ENCODE measurements around the gene FCGBP.
"Not testable (repeated sequence)": the region's sequence is repeated elsewhere in the genome, so short reads cannot be mapped to it uniquely, and the experiment has no call there.

GRCh38 chr19:39895096-39895495 is 39.3 kb downstream of the FCGBP start:
- not testable (repeated sequence) for TF ChIP-seq CTCF, POLR2A, EP300 (IDR thresholded peaks at IDR 0.05)
